Pulmonary artery endothelial cell (primary cell): ENCODE results near the gene COL17A1. TPM values are rescaled to one million over a fixed set of nuclear protein-coding genes. Genes with fewer than 3 reads are reported as not detected.

Experiments
- DNase-seq: peaks from one replicate; pipeline ENCODE4 v3.0.0-alpha.2; 2011; ENCODE audit warnings: low read depth, low spot score
- total RNA-seq: library from RNA; depleted of rRNA; stranded (reverse); fragments of >200 nt; gene quantifications from 2 replicates; pipeline ENCODE4 v1.2.3, GENCODE V29; 2014

Gene COL17A1
- total RNA-seq, 1 donor from 2014 or later: 2.2 TPM

GRCh38 chr10:104098358-104098925 lies 12.8 kb upstream of the COL17A1 start:
- no peak for DNase-seq

- DNase-seq: no peak
Measured at GRCh38 chr10:104096692-104097091, 11.0 kb upstream of the COL17A1 start.

- no peak for DNase-seq
Measured at GRCh38 chr10:104092749-104093148, 7.1 kb upstream of the COL17A1 start.

GRCh38 chr10:104090611-104091010 lies 4.9 kb upstream of the COL17A1 start:
- no peak for DNase-seq

GRCh38 chr10:104089621-104090020 lies 3.9 kb upstream of the COL17A1 start:
- no peak for DNase-seq

GRCh38 chr10:104088239-104088638 lies 2.6 kb upstream of the COL17A1 start:
- DNase-seq: no peak

- DNase-seq: no peak
Measured at GRCh38 chr10:104084482-104085142, 1.1 kb downstream of the COL17A1 start.

- no peak for DNase-seq
Measured at GRCh38 chr10:104081998-104082397, 3.7 kb downstream of the COL17A1 start.

- DNase-seq: peak; percentile 22
Measured at GRCh38 chr10:104080762-104081161, 4.9 kb downstream of the COL17A1 start.

GRCh38 chr10:104077663-104078151 lies 8.0 kb downstream of the COL17A1 start:
- DNase-seq: no peak

- DNase-seq: no peak
Measured at GRCh38 chr10:104077247-104077646, 8.4 kb downstream of the COL17A1 start.

- DNase-seq: peak; percentile 89
Measured at GRCh38 chr10:104076743-104077160, 8.9 kb downstream of the COL17A1 start.

GRCh38 chr10:104074505-104074904 lies 11.2 kb downstream of the COL17A1 start:
- no peak for DNase-seq

GRCh38 chr10:104072786-104073185 lies 12.9 kb downstream of the COL17A1 start:
- no peak for DNase-seq

- DNase-seq: no peak
Measured at GRCh38 chr10:104069613-104070012, 16.1 kb downstream of the COL17A1 start.

- no peak for DNase-seq
Measured at GRCh38 chr10:104067525-104067924, 18.2 kb downstream of the COL17A1 start.

- DNase-seq: no peak
Measured at GRCh38 chr10:104066945-104067344, 18.7 kb downstream of the COL17A1 start.

GRCh38 chr10:104065748-104066147 lies 19.9 kb downstream of the COL17A1 start:
- DNase-seq: no peak

- DNase-seq: no peak
Measured at GRCh38 chr10:104061196-104061595, 24.5 kb downstream of the COL17A1 start.

- DNase-seq: no peak
Measured at GRCh38 chr10:104059364-104059763, 26.3 kb downstream of the COL17A1 start.

GRCh38 chr10:104057717-104058116 lies 28.0 kb downstream of the COL17A1 start:
- DNase-seq: no peak

GRCh38 chr10:104056619-104057273 lies 28.9 kb downstream of the COL17A1 start:
- no peak for DNase-seq

- no peak for DNase-seq
Measured at GRCh38 chr10:104054430-104054829, 31.2 kb downstream of the COL17A1 start.
